HCT116 (cell line): Measurements from ENCODE around the gene MID1IP1. TPM values are rescaled to one million over a fixed set of nuclear protein-coding genes. Genes with fewer than 3 reads are reported as not detected.

Experiments used
- ATAC-seq: fragments of 200-7000 bp; cut with Tn5 transposase; 2 replicates; pipeline ENCODE4 v1.9.1; 2020; ENCODE audit warnings: mild to moderate bottlenecking, moderate library complexity
- BruUV-seq: library from RNA; stranded (reverse); fragments of 400-500 nt; replicated peaks from 2 replicates; lab custom pipeline; 2021; lab: Mats Ljungman, UMichigan
- CTCF ChIA-PET: fragments of 300-600 bp; sonication (Branson Sonifier 250); formaldehyde crosslinking; loops from one replicate; lab custom pipeline; 2021; ENCODE audit warnings: antibody characterized with exemption; lab: Charles Lee
- POLR2A ChIA-PET: fragments of 300-600, 350-600 bp; sonication (Branson Sonifier 250); formaldehyde crosslinking; loops from one replicate; lab custom pipeline; 2021; ENCODE audit warnings: antibody characterized with exemption; lab: Charles Lee
- RAD21 ChIA-PET, 2 experiments: fragments of 300-600 bp; sonication (Branson Sonifier 250); formaldehyde crosslinking; loops; one replicate each; lab custom pipeline; 2023; ENCODE audit warnings: low total read pairs in 2 of 2; ENCODE audit not compliant: uncharacterized antibody in 2 of 2, unreplicated experiment in 2 of 2, low non-redundant PET in 1 of 2; lab: Charles Lee
- DNase-seq: peaks from one replicate; pipeline ENCODE4 v3.0.0-alpha.2; 2010; ENCODE audit warnings: low read depth, low spot score
- H2AFZ ChIP-seq: fragments of 200-600 bp; shearing (Covaris generic), sonication (generic); 2 replicates; pipeline ENCODE4 v1.6.1; 2017; ENCODE audit warnings: low read depth, mixed run types, mixed read lengths, antibody characterized with exemption, low read length; ENCODE audit not compliant: poor library complexity, severe bottlenecking
- H3K27ac ChIP-seq: 2 replicates; pipeline ENCODE4 v1.5.1; 2012; ENCODE audit warnings: low read depth, low read length
- H3K27me3 ChIP-seq: fragments of 200-600 bp; sonication (generic); 2 replicates; pipeline ENCODE4 v1.6.1; 2016; ENCODE audit warnings: mixed run types, low read length, mixed read lengths; ENCODE audit not compliant: insufficient read depth
- H3K36me3 ChIP-seq, 2 experiments: fragments of 200-500 bp in 1 of 2; fragments of 200-600 bp in 1 of 2; sonication (Bioruptor generic) in 1 of 2; sonication (generic) in 1 of 2; 2 replicates each; pipeline versions ENCODE4 v1.5.1 to v1.6.1; 2014 to 2016; ENCODE audit warnings: low read length in 2 of 2, inconsistent platforms in 1 of 2, mixed read lengths in 1 of 2, mixed run types in 1 of 2; ENCODE audit not compliant: insufficient read depth in 2 of 2, control insufficient read depth in 1 of 2
- H3K4me1 ChIP-seq, 2 experiments: fragments of 200-600 bp in 1 of 2; sonication (generic) in 1 of 2; 2 replicates each; pipeline versions ENCODE4 v1.5.1 to v1.6.1; 2012 to 2017; ENCODE audit warnings: low read length in 2 of 2, inconsistent platforms in 1 of 2, mild to moderate bottlenecking in 1 of 2, mixed read lengths in 1 of 2, mixed run types in 1 of 2, moderate library complexity in 1 of 2; ENCODE audit not compliant: insufficient read depth in 2 of 2, control insufficient read depth in 1 of 2
- H3K4me2 ChIP-seq: fragments of 200-600 bp; sonication (generic); 2 replicates; pipeline ENCODE4 v1.6.1; 2017; ENCODE audit warnings: mixed run types, low read length, mixed read lengths
- H3K4me3 ChIP-seq, 2 experiments: fragments of 200-600 bp in 1 of 2; sonication (generic) in 1 of 2; replicated peaks in 1 of 2; 2 replicates each; pipeline ENCODE4 v1.5.1; 2011 to 2016; ENCODE audit warnings: low read length in 2 of 2, control low read depth in 1 of 2, low read depth in 1 of 2, mild to moderate bottlenecking in 1 of 2, mixed read lengths in 1 of 2, mixed run types in 1 of 2
- H3K79me2 ChIP-seq: fragments of 200-600 bp; sonication (generic); 2 replicates; pipeline ENCODE4 v1.6.1; 2017; ENCODE audit warnings: mild to moderate bottlenecking, mixed run types, low read length, moderate library complexity, mixed read lengths; ENCODE audit not compliant: insufficient read depth
- H3K9ac ChIP-seq: fragments of 200-600 bp; sonication (generic); 2 replicates; pipeline ENCODE4 v1.6.1; 2016; ENCODE audit warnings: low read length, mixed read lengths
- H3K9me2 ChIP-seq: fragments of 200-600 bp; sonication (generic), shearing (Covaris generic); 2 replicates; pipeline ENCODE4 v1.6.1; 2017; ENCODE audit warnings: mixed run types, mild to moderate bottlenecking, moderate library complexity; ENCODE audit not compliant: insufficient read depth
- H3K9me3 ChIP-seq, 2 experiments: fragments of 200-500 bp in 1 of 2; fragments of 200-600 bp in 1 of 2; sonication (Bioruptor generic) in 1 of 2; sonication (generic) in 1 of 2; 2 replicates each; pipeline ENCODE4 v1.6.1; 2014 to 2017; ENCODE audit warnings: low read length in 2 of 2, mixed read lengths in 2 of 2, inconsistent platforms in 1 of 2, low read depth in 1 of 2, mild to moderate bottlenecking in 1 of 2, mixed run types in 1 of 2, moderate library complexity in 1 of 2; ENCODE audit not compliant: control insufficient read depth in 1 of 2, insufficient read depth in 1 of 2
- H4K20me1 ChIP-seq: fragments of 200-600 bp; sonication (generic), shearing (Covaris generic); 2 replicates; pipeline ENCODE4 v1.6.1; 2017; ENCODE audit warnings: mixed run types, mild to moderate bottlenecking, moderate library complexity; ENCODE audit not compliant: insufficient read depth
- ATF3 ChIP-seq: IDR thresholded peaks from 2 replicates; pipeline ENCODE4 v1.6.1; 2012
- CBX3 ChIP-seq: IDR thresholded peaks from 2 replicates; pipeline ENCODE4 v1.6.1; 2012; ENCODE audit warnings: low read depth
- CEBPB ChIP-seq: IDR thresholded peaks from 2 replicates; pipeline ENCODE4 v1.6.1; 2012; ENCODE audit warnings: low read depth
- CTCF ChIP-seq, 3 experiments: fragments of 200-600 bp in 1 of 3; sonication (generic) in 1 of 3; IDR thresholded peaks in 2 of 3; conservative IDR thresholded peaks in 1 of 3; 2 replicates each; pipeline ENCODE4 v1.5.1; 2012 to 2017; ENCODE audit warnings: low read depth in 2 of 3, low read length in 2 of 3, antibody characterized with exemption in 1 of 3, borderline replicate concordance in 1 of 3, control low read depth in 1 of 3, mild to moderate bottlenecking in 1 of 3, mixed read lengths in 1 of 3, mixed run types in 1 of 3, moderate library complexity in 1 of 3; ENCODE audit not compliant: insufficient read depth in 1 of 3
- EGR1 ChIP-seq: IDR thresholded peaks from 2 replicates; pipeline ENCODE4 v1.6.1; 2012; ENCODE audit warnings: low read depth
- ELF1 ChIP-seq: IDR thresholded peaks from 2 replicates; pipeline ENCODE4 v1.6.1; 2012; ENCODE audit warnings: low read depth, borderline replicate concordance
- EZH2 ChIP-seq: fragments of 200-600 bp; sonication (generic); IDR thresholded peaks from 2 replicates; pipeline ENCODE4 v1.6.1; 2017; ENCODE audit warnings: antibody characterized with exemption, mixed run types
- EZH2phosphoT487 ChIP-seq: fragments of 200-600 bp; IDR thresholded peaks from 2 replicates; pipeline ENCODE4 v1.6.1; 2018; ENCODE audit warnings: antibody characterized with exemption, borderline replicate concordance
- FOSL1 ChIP-seq: IDR thresholded peaks from 2 replicates; pipeline ENCODE4 v1.6.1; 2012; ENCODE audit warnings: low read depth
- JUND ChIP-seq: IDR thresholded peaks from 2 replicates; pipeline ENCODE4 v1.6.1; 2012
- MAX ChIP-seq: IDR thresholded peaks from 2 replicates; pipeline ENCODE4 v1.6.1; 2012
- POLR2A ChIP-seq: IDR thresholded peaks from 2 replicates; pipeline ENCODE4 v1.7.0; 2011; ENCODE audit warnings: borderline replicate concordance; ENCODE audit not compliant: insufficient read depth, insufficient read length; ENCODE audit errors: extremely low read depth
- POLR2AphosphoS5 ChIP-seq: IDR thresholded peaks from 2 replicates; pipeline ENCODE4 v1.6.1; 2011; ENCODE audit warnings: mild to moderate bottlenecking, low read depth, low read length, moderate library complexity
- SIN3A ChIP-seq: IDR thresholded peaks from 2 replicates; pipeline ENCODE4 v1.6.1; 2012; ENCODE audit warnings: low read depth
- SRF ChIP-seq: IDR thresholded peaks from 2 replicates; pipeline ENCODE4 v1.6.1; 2012; ENCODE audit warnings: low read depth
- TCF7L2 ChIP-seq: IDR thresholded peaks from 2 replicates; pipeline ENCODE4 v1.7.0; 2011; ENCODE audit warnings: borderline replicate concordance, inconsistent platforms; ENCODE audit not compliant: insufficient read depth, insufficient read length; ENCODE audit errors: extremely low read depth
- YY1 ChIP-seq: IDR thresholded peaks from 2 replicates; pipeline ENCODE4 v1.6.1; 2011; ENCODE audit warnings: low read length, low read depth, moderate library complexity, mild to moderate bottlenecking; ENCODE audit not compliant: insufficient replicate concordance; ENCODE audit errors: extremely low read depth
- ZNF274 ChIP-seq: fragments of 200-500 bp; sonication (Bioruptor generic); IDR thresholded peaks from 2 replicates; pipeline ENCODE4 v1.6.1; 2014; ENCODE audit warnings: mild to moderate bottlenecking, low read depth, low read length, inconsistent platforms
- intact Hi-C: fragments of 100-400 bp; cut with micrococcal nuclease; formaldehyde crosslinking; loops from 2 replicates; pipeline ENCODE4 v1.10.0; 2022
- total RNA-seq: library from RNA; stranded (reverse); gene quantifications from one replicate; pipeline ENCODE4 v1.2.1, GENCODE V29; 2021; ENCODE audit not compliant: unreplicated experiment

MID1IP1 gene
- total RNA-seq, 1 experiment from 2014 or later = 109 TPM

GRCh38 chrX:38804432-38804681, 3.1 kb downstream of the MID1IP1 start:
- peak overlapping the region; percentile 84 for H3K4me2 ChIP-seq
- peaks cover 46% of the 10 kb centered on the region for H3K79me2 ChIP-seq
- H4K20me1 ChIP-seq = no peaks in the 10 kb centered on the region
- H3K27me3 ChIP-seq = no peaks in the 10 kb centered on the region
- peak overlapping the region; percentile 64 to 77 for H3K4me3 ChIP-seq
- BruUV-seq = TSS peak; percentile 44
- DNase-seq = no peak
- H3K27ac ChIP-seq = peak overlapping the region; percentile 98
- ChIA-PET RAD21 (no interaction called here), CTCF (no interaction called here), POLR2A (interaction anchor here (0.6 to 1.1 kb wide), 3 partner anchors 9 to 90 kb away, joined by 3 to 6 read pairs (median 3); no protein-coding TSS in a partner anchor)
- H3K9me3 ChIP-seq = no peaks in the 10 kb centered on the region
- H3K9ac ChIP-seq = peak overlapping the region; percentile 91
- H3K4me1 ChIP-seq = peaks cover 15 to 43% of the 10 kb centered on the region in 2 experiments
- H2AFZ ChIP-seq = no peak overlapping the region
- intact Hi-C loops = loop anchor here (10.0 kb wide), 1 partner anchor 1370 kb away; no protein-coding TSS in a partner anchor
- no peak for TF ChIP-seq ELF1
- TF ChIP-seq YY1 = no peak
- no peak for TF ChIP-seq EZH2phosphoT487
- TF ChIP-seq CBX3 = no peak
- no peak for TF ChIP-seq EGR1
- no peak for TF ChIP-seq ATF3
- TF ChIP-seq CEBPB = no peak
- TF ChIP-seq TCF7L2 = no peak
- TF ChIP-seq ZNF274 = no peak
- TF ChIP-seq MAX = no peak
- no peak for TF ChIP-seq FOSL1
- TF ChIP-seq POLR2AphosphoS5 = no peak
- no peak for TF ChIP-seq SRF
- TF ChIP-seq SIN3A = no peak
- no peak for TF ChIP-seq JUND
- no peak for TF ChIP-seq POLR2A
- TF ChIP-seq EZH2 = no peak
- no peak for TF ChIP-seq CTCF (IDR thresholded peaks at IDR 0.05 in 2 of 3, conservative IDR thresholded peaks at IDR 0.05 in 1 of 3; ENCODE audit: borderline replicate concordance in 1 of 3, insufficient read depth in 1 of 3, low read depth in 2 of 3, low read length in 2 of 3)
- peak; percentile 0 for ATAC-seq
- H3K9me2 ChIP-seq = no peaks in the 10 kb centered on the region
- peaks cover 0 to 5% of the 10 kb centered on the region in 2 experiments; a peak in 1 of 4 replicates for H3K36me3 ChIP-seq
